OCI-LY1 (cell line): ENCODE results near the gene IGFN1.

Source experiments
- H2AFZ ChIP-seq: fragments of 200-600 bp; sonication (generic), shearing (Covaris generic); 2 replicates; pipeline ENCODE4 v1.6.0; 2014; ENCODE audit warnings: antibody characterized with exemption, mild to moderate bottlenecking, low read length
- H3F3A ChIP-seq: fragments of 200-600 bp; sonication (generic), shearing (Covaris generic); 2 replicates; pipeline ENCODE4 v1.6.0; 2014; ENCODE audit warnings: mild to moderate bottlenecking, antibody characterized with exemption, low read length, moderate library complexity; ENCODE audit not compliant: insufficient read depth
- H3K27ac ChIP-seq: fragments of 200-600 bp; sonication (generic); 2 replicates; pipeline ENCODE4 v1.5.1; 2014; ENCODE audit warnings: low read length, mixed run types, mild to moderate bottlenecking, low read depth; ENCODE audit not compliant: poor library complexity, severe bottlenecking
- H3K27me3 ChIP-seq: fragments of 200-600 bp; sonication (generic); 2 replicates; pipeline ENCODE4 v1.6.0; 2014; ENCODE audit warnings: antibody characterized with exemption, mild to moderate bottlenecking, low read length, moderate library complexity; ENCODE audit not compliant: insufficient read depth
- H3K36me3 ChIP-seq: fragments of 200-600 bp; sonication (generic); 2 replicates; pipeline ENCODE4 v1.6.1; 2014; ENCODE audit warnings: mild to moderate bottlenecking, antibody characterized with exemption, low read length, moderate library complexity, mixed read lengths; ENCODE audit not compliant: insufficient read depth
- H3K4me1 ChIP-seq: fragments of 200-600 bp; sonication (generic); 2 replicates; pipeline ENCODE4 v1.5.1; 2014; ENCODE audit warnings: mild to moderate bottlenecking, low read length, moderate library complexity; ENCODE audit not compliant: insufficient read depth, severe bottlenecking
- H3K4me2 ChIP-seq: fragments of 200-600 bp; sonication (generic), shearing (Covaris generic); 2 replicates; pipeline ENCODE4 v1.6.1; 2014; ENCODE audit warnings: low read length
- H3K4me3 ChIP-seq: fragments of 200-600 bp; sonication (generic); 2 replicates; pipeline ENCODE4 v1.5.1; 2014; ENCODE audit warnings: low read length, low read depth, mild to moderate bottlenecking, mixed read lengths; ENCODE audit not compliant: poor library complexity, severe bottlenecking
- H3K79me2 ChIP-seq: fragments of 200-600 bp; shearing (Covaris generic); 2 replicates; pipeline ENCODE4 v1.6.1; 2016; ENCODE audit warnings: mixed run types, low read length, mixed read lengths; ENCODE audit not compliant: insufficient read depth
- H3K9ac ChIP-seq: fragments of 200-600 bp; sonication (generic), shearing (Covaris generic); 2 replicates; pipeline ENCODE4 v1.6.1; 2014; ENCODE audit warnings: mild to moderate bottlenecking, low read length, mixed read lengths
- H3K9me2 ChIP-seq: fragments of 200-600 bp; sonication (generic), shearing (Covaris generic); 2 replicates; pipeline ENCODE4 v1.6.1; 2014; ENCODE audit warnings: low read depth, mild to moderate bottlenecking, low read length, mixed read lengths
- H3K9me3 ChIP-seq: fragments of 200-600 bp; shearing (Covaris generic); 2 replicates; pipeline ENCODE4 v1.6.1; 2014; ENCODE audit warnings: low read length, mixed read lengths
- H4K20me1 ChIP-seq: fragments of 200-600 bp; sonication (generic), shearing (Covaris generic); 2 replicates; pipeline ENCODE4 v1.6.0; 2016; ENCODE audit warnings: mild to moderate bottlenecking, low read length; ENCODE audit not compliant: insufficient read depth
- EZH2 ChIP-seq: fragments of 200-600 bp; sonication (generic), shearing (Covaris generic); IDR thresholded peaks from 2 replicates; pipeline ENCODE4 v1.8.0; 2017; ENCODE audit warnings: borderline replicate concordance, mixed run types, mild to moderate bottlenecking, antibody characterized with exemption, low read length, moderate library complexity, mixed read lengths
- TF ChIP-seq, protein P1 (sequence below): fragments of 200-600 bp; sonication (generic), shearing (Covaris generic); IDR thresholded peaks from 2 replicates; pipeline ENCODE4 v1.5.1; 2017; ENCODE audit warnings: mild to moderate bottlenecking, antibody characterized with exemption, low read length, moderate library complexity, mixed read lengths

Gene IGFN1

DNA sequence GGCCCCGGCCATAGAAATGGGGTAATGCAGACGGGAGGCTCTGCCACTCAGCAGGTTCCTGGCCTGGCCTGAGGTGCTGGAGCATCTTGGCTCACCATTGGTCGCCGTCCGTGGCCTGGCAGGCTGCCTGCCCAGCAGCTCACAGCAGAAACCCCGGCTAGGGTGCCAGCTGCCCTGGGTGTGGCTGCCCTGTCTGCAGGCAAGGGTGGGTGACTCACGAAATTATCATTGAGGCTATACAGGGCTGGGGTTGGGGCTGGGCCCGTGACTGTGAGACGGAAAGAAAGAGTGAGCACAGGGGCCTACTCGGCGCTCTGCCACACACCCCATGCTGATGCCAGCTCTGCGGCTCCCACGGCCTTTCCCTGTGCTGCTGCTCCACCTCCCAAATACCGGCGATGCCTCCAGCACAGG is 84.6 kb downstream of the IGFN1 start:
- TF ChIP-seq, protein P1, sequence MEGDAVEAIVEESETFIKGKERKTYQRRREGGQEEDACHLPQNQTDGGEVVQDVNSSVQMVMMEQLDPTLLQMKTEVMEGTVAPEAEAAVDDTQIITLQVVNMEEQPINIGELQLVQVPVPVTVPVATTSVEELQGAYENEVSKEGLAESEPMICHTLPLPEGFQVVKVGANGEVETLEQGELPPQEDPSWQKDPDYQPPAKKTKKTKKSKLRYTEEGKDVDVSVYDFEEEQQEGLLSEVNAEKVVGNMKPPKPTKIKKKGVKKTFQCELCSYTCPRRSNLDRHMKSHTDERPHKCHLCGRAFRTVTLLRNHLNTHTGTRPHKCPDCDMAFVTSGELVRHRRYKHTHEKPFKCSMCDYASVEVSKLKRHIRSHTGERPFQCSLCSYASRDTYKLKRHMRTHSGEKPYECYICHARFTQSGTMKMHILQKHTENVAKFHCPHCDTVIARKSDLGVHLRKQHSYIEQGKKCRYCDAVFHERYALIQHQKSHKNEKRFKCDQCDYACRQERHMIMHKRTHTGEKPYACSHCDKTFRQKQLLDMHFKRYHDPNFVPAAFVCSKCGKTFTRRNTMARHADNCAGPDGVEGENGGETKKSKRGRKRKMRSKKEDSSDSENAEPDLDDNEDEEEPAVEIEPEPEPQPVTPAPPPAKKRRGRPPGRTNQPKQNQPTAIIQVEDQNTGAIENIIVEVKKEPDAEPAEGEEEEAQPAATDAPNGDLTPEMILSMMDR, result no peak
- TF ChIP-seq EZH2, result no peak
- Histone ChIP-seq H3K4me3 (no peak overlapping the region), H3F3A (no peaks in the 10 kb centered on the region), H3K79me2 (no peaks in the 10 kb centered on the region), H3K9me3 (no peaks in the 10 kb centered on the region), H3K27ac (no peak overlapping the region), H3K9ac (no peak overlapping the region), H3K4me1 (no peaks in the 10 kb centered on the region), H3K27me3 (no peaks in the 10 kb centered on the region), H4K20me1 (no peaks in the 10 kb centered on the region), H3K9me2 (no peaks in the 10 kb centered on the region), H3K36me3 (no peaks in the 10 kb centered on the region), H2AFZ (no peak overlapping the region), H3K4me2 (no peak overlapping the region)

DNA sequence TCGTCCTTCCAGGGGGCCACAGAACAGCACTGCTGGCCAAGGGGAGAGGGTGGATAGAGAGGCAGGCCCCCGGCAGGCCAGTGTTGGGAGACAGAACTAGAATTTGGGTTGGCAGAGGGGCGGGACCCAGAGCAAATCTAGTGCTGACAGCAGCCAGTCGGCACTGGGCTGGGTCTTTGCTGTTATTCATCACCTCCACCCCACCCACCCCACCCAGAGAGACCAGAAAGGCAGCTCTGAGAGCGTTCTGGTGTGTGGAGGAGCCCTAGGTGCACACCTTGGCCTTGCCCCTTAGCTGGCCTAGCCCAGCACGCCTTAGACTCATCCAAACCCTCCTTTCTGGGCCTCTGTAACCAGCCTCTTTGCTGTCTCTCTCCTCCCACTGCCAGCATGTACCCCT is 86.3 kb downstream of the IGFN1 start:
- Histone ChIP-seq H3K9ac (no peak overlapping the region), H3K4me3 (no peak overlapping the region), H3K36me3 (no peaks in the 10 kb centered on the region), H3K4me2 (no peak overlapping the region), H3K9me2 (no peaks in the 10 kb centered on the region), H3K9me3 (no peaks in the 10 kb centered on the region), H3K27me3 (no peaks in the 10 kb centered on the region), H3K79me2 (no peaks in the 10 kb centered on the region), H3K4me1 (no peaks in the 10 kb centered on the region), H3F3A (no peaks in the 10 kb centered on the region), H2AFZ (no peak overlapping the region), H3K27ac (no peak overlapping the region), H4K20me1 (no peaks in the 10 kb centered on the region)
- no peak for TF ChIP-seq EZH2
- TF ChIP-seq, protein P1, result no peak

DNA sequence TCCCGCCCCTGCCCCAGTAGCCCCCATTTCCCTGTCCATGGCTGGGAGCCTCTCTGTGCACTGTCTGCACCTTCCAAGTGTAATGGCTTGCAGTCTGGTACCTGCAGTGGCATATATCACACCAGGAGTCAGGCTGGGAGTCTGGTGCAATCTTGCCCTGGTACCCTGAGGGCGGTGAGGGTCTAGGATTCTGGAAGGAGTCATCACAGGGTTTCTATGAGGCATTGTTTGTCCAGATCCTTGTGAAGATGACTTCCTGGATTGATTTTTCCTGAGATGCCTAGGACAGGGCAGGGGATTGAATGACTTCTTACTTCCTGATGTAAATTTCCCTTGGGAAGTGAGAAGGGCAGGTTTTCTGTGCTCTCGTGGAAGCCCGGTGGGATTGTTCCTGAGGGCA is 86.8 kb downstream of the IGFN1 start:
- Histone ChIP-seq H3K9ac (no peak overlapping the region), H3K79me2 (no peaks in the 10 kb centered on the region), H2AFZ (no peak overlapping the region), H3K4me3 (no peak overlapping the region), H3K27ac (no peak overlapping the region), H3K9me3 (no peaks in the 10 kb centered on the region), H3K36me3 (no peaks in the 10 kb centered on the region), H3K9me2 (no peaks in the 10 kb centered on the region), H3K4me2 (no peak overlapping the region), H3K4me1 (no peaks in the 10 kb centered on the region), H3K27me3 (no peaks in the 10 kb centered on the region), H4K20me1 (no peaks in the 10 kb centered on the region), H3F3A (no peaks in the 10 kb centered on the region)
- TF ChIP-seq, protein P1, result no peak
- TF ChIP-seq EZH2, result no peak
